Measurements from ENCODE around the gene SIGLEC12. TPM values are rescaled to one million over a fixed set of nuclear protein-coding genes. Genes with fewer than 3 reads are reported as not detected.

The SIGLEC12 gene
- total RNA-seq, 1 donor from 2014 or later = not detected

DNA sequence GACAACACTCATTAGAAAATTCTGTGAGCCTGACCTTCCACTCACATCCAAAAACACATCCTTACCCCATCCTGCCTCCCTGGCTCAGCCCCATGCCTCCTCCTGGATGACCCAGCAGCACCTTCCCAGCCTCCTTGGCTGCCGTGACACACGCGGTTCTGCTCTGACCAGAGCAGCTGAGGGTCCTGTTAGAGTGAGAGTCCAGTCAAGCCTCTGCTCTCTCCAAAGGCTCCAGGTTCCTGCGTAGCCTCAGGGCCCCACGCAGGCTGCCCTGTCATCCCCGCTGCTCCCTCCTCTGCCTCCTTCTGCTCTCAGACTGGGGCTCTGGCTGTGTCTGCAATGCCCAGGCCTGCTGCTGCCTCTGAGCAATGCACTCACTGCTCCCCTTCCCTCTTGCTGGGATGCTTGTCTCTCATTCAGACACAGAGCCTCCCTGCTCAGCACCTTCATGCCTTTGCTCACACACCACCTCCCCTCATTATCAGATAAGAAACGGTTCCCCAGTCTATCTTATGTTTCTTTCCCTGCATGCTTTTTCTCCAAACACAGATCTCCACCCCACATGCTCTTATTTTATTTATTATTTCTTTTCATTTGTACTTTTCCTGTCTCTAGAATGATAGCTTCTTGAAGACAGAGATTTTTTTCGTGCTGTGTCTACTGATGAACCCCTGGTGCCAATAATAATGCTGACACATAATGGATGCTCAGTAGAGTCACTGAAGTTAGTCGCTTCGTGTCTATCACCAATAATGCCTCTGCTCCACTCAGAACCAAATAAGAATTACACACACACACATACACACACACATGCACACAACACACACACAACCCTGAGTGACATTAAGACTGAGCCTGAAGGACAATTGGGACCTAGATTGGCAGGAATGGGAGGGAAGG lies 40.1 kb upstream of the SIGLEC12 start:
- Mint-ChIP-seq H3K27me3 (peaks cover 20% of the 10 kb centered on the region), H3K9me3 (peaks cover 4% of the 10 kb centered on the region), H3K4me3 (no peak overlapping the region), H3K4me1 (ENCODE audit: unreplicated experiment) (no peaks in the 10 kb centered on the region), H3K36me3 (no peaks in the 10 kb centered on the region), H3K27ac (no peak overlapping the region)
- TF ChIP-seq, protein P1, sequence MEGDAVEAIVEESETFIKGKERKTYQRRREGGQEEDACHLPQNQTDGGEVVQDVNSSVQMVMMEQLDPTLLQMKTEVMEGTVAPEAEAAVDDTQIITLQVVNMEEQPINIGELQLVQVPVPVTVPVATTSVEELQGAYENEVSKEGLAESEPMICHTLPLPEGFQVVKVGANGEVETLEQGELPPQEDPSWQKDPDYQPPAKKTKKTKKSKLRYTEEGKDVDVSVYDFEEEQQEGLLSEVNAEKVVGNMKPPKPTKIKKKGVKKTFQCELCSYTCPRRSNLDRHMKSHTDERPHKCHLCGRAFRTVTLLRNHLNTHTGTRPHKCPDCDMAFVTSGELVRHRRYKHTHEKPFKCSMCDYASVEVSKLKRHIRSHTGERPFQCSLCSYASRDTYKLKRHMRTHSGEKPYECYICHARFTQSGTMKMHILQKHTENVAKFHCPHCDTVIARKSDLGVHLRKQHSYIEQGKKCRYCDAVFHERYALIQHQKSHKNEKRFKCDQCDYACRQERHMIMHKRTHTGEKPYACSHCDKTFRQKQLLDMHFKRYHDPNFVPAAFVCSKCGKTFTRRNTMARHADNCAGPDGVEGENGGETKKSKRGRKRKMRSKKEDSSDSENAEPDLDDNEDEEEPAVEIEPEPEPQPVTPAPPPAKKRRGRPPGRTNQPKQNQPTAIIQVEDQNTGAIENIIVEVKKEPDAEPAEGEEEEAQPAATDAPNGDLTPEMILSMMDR (conservative IDR thresholded peaks at IDR 0.05) = no peak
- no peak for DNase-seq (ENCODE audit: extremely low spot score, unreplicated experiment)

DNA sequence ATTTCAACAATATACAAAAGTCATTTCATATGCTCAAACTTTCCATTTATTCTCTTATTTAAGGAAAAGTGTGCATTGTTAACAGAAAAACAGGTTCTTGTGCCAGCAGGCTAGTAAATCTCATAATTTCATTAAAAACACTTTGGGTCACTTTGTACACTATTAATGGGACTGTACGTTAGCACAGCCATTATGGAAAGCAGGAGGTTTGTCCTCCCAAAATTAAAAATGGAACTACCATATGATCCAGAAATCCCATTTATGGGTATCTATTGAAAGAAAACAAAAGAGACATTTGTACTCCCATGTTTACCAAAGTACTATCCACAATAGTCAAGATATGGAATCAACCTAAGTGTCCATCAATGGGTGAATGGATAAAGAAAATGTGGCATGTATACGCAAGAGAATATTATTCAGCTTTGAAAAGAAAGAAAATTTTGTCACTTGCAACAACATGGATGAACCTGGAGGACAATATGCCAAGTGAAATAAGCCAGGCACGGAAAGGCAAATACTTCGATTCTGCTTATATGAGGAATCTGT lies 38.3 kb upstream of the SIGLEC12 start:
- TF ChIP-seq, protein P1 (conservative IDR thresholded peaks at IDR 0.05) = no peak
- no peak for DNase-seq (ENCODE audit: extremely low spot score, unreplicated experiment)
- Mint-ChIP-seq H3K9me3 (peaks cover 4% of the 10 kb centered on the region), H3K4me1 (ENCODE audit: unreplicated experiment) (no peaks in the 10 kb centered on the region), H3K27me3 (peaks cover 20% of the 10 kb centered on the region), H3K36me3 (no peaks in the 10 kb centered on the region), H3K27ac (no peak overlapping the region), H3K4me3 (no peak overlapping the region)

DNA sequence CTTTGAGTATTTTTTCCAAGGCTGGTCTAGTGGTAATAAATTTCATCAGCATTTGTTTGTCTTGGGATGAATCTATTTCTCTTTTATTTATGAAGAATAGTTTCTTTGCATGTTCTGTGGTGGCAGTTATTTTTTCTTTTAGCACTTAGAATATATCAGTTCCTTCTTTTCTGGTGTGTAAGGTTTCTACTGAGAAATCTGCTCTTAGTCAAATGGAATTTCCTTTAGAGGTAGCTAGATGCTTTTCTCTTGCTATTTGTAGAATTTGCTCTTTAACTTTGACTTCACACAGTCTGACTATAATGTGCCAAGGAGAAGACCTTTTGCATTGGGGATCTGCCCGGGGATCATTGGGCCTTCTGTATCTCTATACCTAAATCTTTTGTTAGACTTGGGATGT lies 33.9 kb upstream of the SIGLEC12 start:
- Mint-ChIP-seq H3K27ac (no peak overlapping the region), H3K27me3 (peaks cover 18% of the 10 kb centered on the region), H3K9me3 (no peaks in the 10 kb centered on the region), H3K4me1 (ENCODE audit: unreplicated experiment) (no peaks in the 10 kb centered on the region), H3K36me3 (no peaks in the 10 kb centered on the region), H3K4me3 (no peak overlapping the region)
- DNase-seq (ENCODE audit: extremely low spot score, unreplicated experiment) = no peak
- TF ChIP-seq, protein P1 (conservative IDR thresholded peaks at IDR 0.05) = no peak

DNA sequence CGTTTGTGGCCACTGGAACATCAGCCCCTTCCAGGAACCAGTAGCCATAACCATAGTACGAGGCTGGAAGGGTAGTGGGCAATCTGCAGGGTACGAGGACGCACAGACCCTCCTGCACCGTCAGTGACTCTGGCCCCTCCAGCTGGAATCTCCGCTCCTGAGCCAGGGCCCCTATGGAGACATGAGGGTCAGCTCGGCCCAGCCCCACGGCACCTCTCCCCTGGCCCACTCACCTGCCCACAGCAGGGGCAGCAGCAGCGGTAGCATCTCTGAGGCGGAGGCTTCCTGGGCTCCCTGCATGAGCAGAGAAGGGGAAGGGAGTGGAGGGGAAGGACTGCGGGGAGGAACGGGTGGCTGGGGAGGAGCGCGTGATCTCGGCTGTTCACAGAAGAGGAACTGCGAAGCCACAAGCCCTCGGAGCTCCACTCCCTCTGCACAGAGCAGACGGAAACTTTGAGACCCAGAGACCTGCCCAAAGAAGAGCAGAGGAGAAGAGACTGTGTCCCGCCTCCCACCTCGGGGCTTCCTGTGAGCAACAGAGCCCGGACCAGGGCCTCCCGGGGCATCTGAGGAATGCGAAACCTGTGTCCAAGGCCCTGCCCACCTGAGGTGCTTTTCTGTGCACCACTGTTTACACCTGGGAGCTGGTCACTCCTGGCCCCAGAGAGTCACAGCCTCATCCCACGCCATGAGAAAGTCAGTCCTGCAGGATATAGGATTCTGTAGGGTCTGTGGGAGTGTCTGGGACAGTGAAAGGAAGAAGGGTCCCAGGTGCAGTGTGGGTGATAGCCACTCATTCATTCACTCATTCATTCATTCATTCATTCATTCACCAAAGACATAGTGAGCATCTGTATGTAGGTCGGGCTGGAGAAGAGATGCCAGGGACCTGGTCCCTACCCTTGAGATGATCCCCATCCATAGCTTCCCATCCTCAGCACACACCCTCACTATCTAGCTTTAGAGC lies 30.0 kb upstream of the SIGLEC12 start, which contains the start of gene SIGLEC6:
Gene SIGLEC6 (minus strand): TSS at position 322 of the 967 bp plus-strand sequence. CDS start 22 bp downstream, at position 300.
- Mint-ChIP-seq H3K36me3 (no peaks in the 10 kb centered on the region), H3K4me1 (ENCODE audit: unreplicated experiment) (no peaks in the 10 kb centered on the region), H3K9me3 (no peaks in the 10 kb centered on the region), H3K27ac (no peak within 1 kb of the TSS), H3K27me3 (peaks cover 22% of the 10 kb centered on the region), H3K4me3 (no peak within 1 kb of the TSS)
- TF ChIP-seq, protein P1 (conservative IDR thresholded peaks at IDR 0.05) = no peak
- no peak for DNase-seq (ENCODE audit: extremely low spot score, unreplicated experiment)

DNA sequence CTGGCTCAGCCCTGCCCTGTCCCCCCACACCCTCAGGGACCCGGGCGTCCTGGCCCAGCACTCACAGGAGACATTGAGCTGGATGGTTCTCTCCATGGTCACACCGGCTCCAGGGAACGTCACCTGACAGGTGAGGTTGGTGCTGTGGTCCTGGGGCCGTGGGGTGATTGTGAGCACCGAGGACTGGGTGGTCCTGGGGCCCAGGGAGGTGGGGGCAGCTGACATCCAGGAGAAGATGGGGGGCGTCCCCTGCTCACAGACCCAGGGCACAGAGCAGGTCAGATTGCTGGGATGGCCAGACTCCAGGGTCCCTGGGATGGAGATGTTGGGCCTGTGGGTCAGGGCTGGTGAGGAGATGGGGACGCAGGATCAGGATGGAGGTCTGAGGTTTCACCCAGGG lies 29.0 kb upstream of the SIGLEC12 start:
- Mint-ChIP-seq H3K9me3 (no peaks in the 10 kb centered on the region), H3K36me3 (no peaks in the 10 kb centered on the region), H3K4me3 (no peak overlapping the region), H3K4me1 (ENCODE audit: unreplicated experiment) (no peaks in the 10 kb centered on the region), H3K27me3 (peaks cover 22% of the 10 kb centered on the region), H3K27ac (no peak overlapping the region)
- TF ChIP-seq, protein P1 (conservative IDR thresholded peaks at IDR 0.05) = no peak
- no peak for DNase-seq (ENCODE audit: extremely low spot score, unreplicated experiment)
